Choroid plexus epithelial cell (primary cell): ENCODE data around the gene RHOBTB1.
"Not testable (repeated sequence)": the region's sequence is repeated elsewhere in the genome, so short reads cannot be mapped to it uniquely, and the experiment has no call there.

Experiments
- DNase-seq: peaks from one replicate; pipeline ENCODE4 v3.0.0-alpha.2; 2010; ENCODE audit warnings: low read depth
- H3K4me3 ChIP-seq: 2 replicates; pipeline ENCODE4 v1.5.1; 2011; ENCODE audit warnings: low read depth, mild to moderate bottlenecking, control low read depth, low read length, moderate library complexity
- TF ChIP-seq, protein P1 (sequence below): conservative IDR thresholded peaks from 2 replicates; pipeline ENCODE4 v1.5.1; 2011; ENCODE audit warnings: low read depth, mild to moderate bottlenecking, control low read depth, inconsistent platforms, low read length, moderate library complexity

Gene RHOBTB1

DNA sequence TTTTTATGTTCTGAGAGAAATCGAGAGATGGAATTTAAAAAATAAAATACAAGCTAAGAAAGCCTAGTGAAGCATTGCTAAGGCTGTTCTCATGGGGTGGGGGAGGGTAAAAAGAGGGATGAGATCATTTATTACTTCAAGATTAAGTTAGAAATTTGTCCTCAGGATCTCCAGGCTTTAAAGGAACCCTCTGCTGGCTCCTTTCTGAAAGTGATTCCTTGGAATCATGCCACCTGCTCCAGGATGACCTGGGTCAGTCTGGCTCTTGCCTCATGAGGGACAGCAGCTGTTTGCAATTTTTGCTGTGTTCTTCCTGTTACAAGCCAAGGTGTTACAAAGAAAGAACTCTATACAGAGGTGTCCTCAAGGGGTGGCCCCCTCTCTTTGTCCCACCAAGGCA, 95.9 kb downstream of the RHOBTB1 start:
- DNase-seq = peak; percentile 70
- TF ChIP-seq, protein P1, sequence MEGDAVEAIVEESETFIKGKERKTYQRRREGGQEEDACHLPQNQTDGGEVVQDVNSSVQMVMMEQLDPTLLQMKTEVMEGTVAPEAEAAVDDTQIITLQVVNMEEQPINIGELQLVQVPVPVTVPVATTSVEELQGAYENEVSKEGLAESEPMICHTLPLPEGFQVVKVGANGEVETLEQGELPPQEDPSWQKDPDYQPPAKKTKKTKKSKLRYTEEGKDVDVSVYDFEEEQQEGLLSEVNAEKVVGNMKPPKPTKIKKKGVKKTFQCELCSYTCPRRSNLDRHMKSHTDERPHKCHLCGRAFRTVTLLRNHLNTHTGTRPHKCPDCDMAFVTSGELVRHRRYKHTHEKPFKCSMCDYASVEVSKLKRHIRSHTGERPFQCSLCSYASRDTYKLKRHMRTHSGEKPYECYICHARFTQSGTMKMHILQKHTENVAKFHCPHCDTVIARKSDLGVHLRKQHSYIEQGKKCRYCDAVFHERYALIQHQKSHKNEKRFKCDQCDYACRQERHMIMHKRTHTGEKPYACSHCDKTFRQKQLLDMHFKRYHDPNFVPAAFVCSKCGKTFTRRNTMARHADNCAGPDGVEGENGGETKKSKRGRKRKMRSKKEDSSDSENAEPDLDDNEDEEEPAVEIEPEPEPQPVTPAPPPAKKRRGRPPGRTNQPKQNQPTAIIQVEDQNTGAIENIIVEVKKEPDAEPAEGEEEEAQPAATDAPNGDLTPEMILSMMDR = peak; percentile 8

DNA sequence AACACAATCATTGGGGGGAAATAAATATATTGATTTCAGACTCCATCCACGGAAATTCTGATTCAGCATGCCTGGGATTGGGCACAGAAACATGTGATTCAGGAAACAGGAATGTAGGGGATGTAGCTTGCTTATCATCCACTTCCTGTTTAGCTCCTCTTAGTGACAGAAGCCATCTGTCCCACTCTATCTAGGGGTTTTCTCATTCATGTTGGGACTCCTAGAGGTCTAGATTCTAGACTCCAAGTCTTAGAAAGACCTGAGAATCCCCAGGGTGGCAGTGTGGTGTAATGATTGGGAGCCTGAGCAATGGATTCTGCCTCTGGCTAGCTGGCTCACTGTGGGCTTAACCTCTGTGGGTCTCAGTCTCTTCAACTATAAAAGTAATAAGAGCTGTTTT, 97.8 kb downstream of the RHOBTB1 start:
- H3K4me3 ChIP-seq = no peak overlapping the region
- DNase-seq = peak; percentile 48
- TF ChIP-seq, protein P1 = peak; percentile 26

More for the DNA sequence above, 95.9 kb downstream of the RHOBTB1 start:
- H3K4me3 ChIP-seq = no peak overlapping the region

DNA sequence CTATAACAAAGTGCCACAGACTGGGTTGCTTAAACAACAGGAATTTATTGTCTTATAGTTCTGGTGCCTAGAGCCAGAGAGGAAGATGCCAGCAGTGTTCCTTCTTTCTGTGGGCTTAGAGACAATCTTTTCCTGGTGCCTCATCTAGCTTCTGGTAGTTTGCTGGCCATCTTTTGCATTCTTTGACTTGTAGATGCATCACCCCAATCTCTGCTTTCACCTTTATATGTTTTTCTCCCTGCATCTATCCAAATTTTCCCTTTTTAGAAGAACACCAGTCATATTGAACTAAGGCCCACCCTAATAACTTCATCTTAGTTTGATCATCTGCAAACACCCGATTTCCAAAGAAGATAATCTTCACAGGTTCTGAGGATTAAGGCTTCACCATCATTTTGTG, 98.9 kb downstream of the RHOBTB1 start:
- no peak overlapping the region for H3K4me3 ChIP-seq
- TF ChIP-seq, protein P1 = no peak
- DNase-seq = no peak

DNA sequence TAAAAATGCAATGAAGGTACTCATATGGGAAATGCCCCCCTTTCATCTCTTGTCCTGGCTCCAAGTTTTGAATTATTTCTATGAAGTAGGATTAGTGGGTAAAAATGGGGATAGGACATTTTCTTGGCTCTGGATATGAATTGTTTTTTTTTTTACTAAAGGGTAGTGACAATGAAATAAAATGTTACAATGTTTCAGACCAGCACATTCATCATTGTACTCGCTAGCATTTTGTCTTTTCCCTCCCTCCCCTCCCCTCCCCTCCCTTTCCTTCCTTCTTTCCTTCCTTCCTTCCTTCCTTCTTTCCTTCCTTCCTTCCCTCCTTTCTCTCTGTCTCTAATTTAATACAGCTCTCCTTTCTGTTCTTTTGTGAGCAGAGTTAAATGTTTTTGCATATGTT, 101.3 kb downstream of the RHOBTB1 start:
- H3K4me3 ChIP-seq = no peak overlapping the region

GRCh38 chr10:60841227-60841626, 102.8 kb downstream of the RHOBTB1 start:
- DNase-seq = not testable (repeated sequence)

More for the DNA sequence above, 101.3 kb downstream of the RHOBTB1 start:
- TF ChIP-seq, protein P1 = no peak
- no peak for DNase-seq

GRCh38 chr10:60835049-60835448, 108.9 kb downstream of the RHOBTB1 start:
- H3K4me3 ChIP-seq = no peak overlapping the region
- TF ChIP-seq, protein P1 = no peak
- no peak for DNase-seq

More at GRCh38 chr10:60841227-60841626, 102.8 kb downstream of the RHOBTB1 start:
- not testable (repeated sequence) for H3K4me3 ChIP-seq

- TF ChIP-seq, protein P1 = no peak
- no peak overlapping the region for H3K4me3 ChIP-seq
- DNase-seq = no peak
Observed at GRCh38 chr10:60834401-60834800, 109.6 kb downstream of the RHOBTB1 start.

- not testable (repeated sequence) for H3K4me3 ChIP-seq, DNase-seq
Observed at GRCh38 chr10:60832136-60832535, 111.8 kb downstream of the RHOBTB1 start.
